RWPE1 (cell line): ENCODE measurements around the gene RPL13A.

Experiments
- CTCF ChIA-PET: fragments of 350-600 bp; sonication (Branson Sonifier 250); formaldehyde crosslinking; extraction: SDS; loops from one replicate; lab custom pipeline; 2021; lab: Yijun Ruan, JAX
- POLR2A ChIA-PET: fragments of 400-600 bp; formaldehyde crosslinking; extraction: SDS; loops from one replicate; lab custom pipeline; 2020; ENCODE audit warnings: antibody characterized with exemption; ENCODE audit not compliant: low non-redundant PET; lab: Yijun Ruan, JAX
- DNase-seq: peaks from one replicate; pipeline ENCODE4 v3.0.0; 2012; ENCODE audit warnings: low spot score
- H3K27ac ChIP-seq: fragments of 450-650 bp; 2 replicates; pipeline ENCODE4 v1.5.1; 2017
- TF ChIP-seq, protein P1 (sequence below): fragments of 450-650 bp; conservative IDR thresholded peaks from 2 replicates; pipeline ENCODE4 v1.5.1; 2017; ENCODE audit warnings: low read depth, mild to moderate bottlenecking

RPL13A gene

DNA sequence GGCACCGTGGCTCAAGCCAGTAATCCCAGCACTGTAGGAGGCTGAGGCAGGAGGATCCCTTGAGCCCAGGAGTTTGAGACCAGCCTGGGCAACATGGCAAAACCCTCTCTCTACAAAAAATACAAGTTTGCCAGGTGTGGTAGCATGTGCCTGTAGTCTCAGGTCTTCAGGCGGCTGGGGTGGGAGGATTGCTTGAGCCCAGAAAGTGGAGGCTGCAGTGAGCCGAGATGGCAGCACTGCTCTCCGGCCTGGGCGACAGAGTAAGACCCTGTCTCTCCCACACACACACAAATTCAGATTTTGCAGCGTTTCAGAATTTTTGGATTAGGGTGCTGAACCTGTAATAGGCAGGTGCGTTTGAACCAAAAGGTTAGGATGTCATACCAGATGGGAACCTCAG lies 11.1 kb downstream of the RPL13A start:
- H3K27ac ChIP-seq: peak overlapping the region; percentile 96
- DNase-seq: no peak
- TF ChIP-seq, protein P1, sequence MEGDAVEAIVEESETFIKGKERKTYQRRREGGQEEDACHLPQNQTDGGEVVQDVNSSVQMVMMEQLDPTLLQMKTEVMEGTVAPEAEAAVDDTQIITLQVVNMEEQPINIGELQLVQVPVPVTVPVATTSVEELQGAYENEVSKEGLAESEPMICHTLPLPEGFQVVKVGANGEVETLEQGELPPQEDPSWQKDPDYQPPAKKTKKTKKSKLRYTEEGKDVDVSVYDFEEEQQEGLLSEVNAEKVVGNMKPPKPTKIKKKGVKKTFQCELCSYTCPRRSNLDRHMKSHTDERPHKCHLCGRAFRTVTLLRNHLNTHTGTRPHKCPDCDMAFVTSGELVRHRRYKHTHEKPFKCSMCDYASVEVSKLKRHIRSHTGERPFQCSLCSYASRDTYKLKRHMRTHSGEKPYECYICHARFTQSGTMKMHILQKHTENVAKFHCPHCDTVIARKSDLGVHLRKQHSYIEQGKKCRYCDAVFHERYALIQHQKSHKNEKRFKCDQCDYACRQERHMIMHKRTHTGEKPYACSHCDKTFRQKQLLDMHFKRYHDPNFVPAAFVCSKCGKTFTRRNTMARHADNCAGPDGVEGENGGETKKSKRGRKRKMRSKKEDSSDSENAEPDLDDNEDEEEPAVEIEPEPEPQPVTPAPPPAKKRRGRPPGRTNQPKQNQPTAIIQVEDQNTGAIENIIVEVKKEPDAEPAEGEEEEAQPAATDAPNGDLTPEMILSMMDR: no peak
- ChIA-PET POLR2A (no interaction called here), CTCF (interaction anchor here (0.6 to 1.5 kb wide), 2 partner anchors 48 to 439 kb away, joined by 3 to 5 read pairs; no protein-coding TSS in a partner anchor)

DNA sequence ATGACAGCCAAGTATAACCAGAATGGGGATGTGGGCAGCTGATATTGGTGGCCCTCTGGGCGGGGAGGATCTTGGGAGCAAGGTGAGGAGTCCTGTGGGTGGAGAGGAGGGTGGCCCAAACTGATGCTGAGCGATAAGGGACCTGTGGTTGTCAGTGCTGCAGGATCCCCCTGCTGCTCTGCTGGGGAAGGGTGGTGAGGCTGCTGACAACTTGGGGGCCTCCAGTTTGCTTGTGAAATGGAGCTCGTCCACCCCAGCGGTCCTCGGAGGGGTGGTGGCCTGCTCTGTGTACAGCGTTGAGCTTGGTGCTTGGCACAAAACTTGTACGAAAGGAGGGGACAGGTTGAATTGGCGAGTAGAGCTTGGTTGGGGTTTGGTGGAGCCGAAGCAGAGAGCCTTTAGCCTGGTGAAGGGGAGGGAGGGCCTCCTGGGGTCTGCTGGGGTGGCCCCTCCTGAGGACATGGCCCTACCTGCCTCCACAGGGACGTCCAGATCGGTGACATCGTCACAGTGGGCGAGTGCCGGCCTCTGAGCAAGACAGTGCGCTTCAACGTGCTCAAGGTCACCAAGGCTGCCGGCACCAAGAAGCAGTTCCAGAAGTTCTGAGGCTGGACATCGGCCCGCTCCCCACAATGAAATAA lies 11.7 kb downstream of the RPL13A start:
- ChIA-PET CTCF (interaction anchor here (0.6 to 1.5 kb wide), 3 partner anchors 48 to 349 kb away, joined by 4 to 5 read pairs (median 4); no protein-coding TSS in a partner anchor), POLR2A (no interaction called here)
- no peak for DNase-seq
- TF ChIP-seq, protein P1: no peak
- H3K27ac ChIP-seq: peak overlapping the region; percentile 96

DNA sequence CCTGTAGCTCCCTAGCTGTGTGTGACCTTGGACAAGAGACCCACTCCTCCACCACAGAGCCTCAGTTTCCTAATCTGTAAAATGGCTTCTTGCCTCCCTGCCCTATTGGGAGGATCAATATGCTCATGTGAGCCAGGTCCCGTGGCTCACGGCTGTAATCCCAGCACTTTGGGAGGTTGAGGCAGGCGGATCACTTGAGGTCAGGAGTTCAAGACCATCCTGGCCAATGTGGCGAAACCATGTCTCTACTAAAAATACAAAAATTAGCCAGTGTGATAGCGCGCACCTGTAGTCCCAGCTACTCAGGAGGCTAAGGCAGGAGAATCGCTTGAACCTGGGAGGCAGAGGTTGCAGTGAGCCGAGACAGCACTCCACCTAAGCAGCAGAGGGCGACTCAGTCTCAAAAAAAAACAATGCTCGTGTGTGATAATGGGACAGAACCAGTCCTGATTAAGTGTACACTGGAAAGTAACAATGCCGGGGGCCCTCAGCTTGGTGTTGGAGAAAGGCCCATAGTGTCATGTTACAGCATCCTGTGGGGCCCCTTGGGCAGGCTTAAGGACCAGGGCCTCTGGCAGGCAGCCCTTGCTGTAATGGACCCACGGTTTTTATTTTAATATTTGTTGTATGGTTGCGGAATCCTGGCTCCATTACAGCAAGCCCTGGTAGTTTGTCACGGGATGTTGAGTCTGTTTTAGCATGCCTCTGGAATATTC lies 15.6 kb downstream of the RPL13A start:
- ChIA-PET CTCF (interaction anchor here (0.6 to 2.0 kb wide), 13 partner anchors 14 to 178 kb away, joined by 3 to 18 read pairs (median 5); no protein-coding TSS in a partner anchor), POLR2A (no interaction called here)
- TF ChIP-seq, protein P1: peak; percentile 74

DNA sequence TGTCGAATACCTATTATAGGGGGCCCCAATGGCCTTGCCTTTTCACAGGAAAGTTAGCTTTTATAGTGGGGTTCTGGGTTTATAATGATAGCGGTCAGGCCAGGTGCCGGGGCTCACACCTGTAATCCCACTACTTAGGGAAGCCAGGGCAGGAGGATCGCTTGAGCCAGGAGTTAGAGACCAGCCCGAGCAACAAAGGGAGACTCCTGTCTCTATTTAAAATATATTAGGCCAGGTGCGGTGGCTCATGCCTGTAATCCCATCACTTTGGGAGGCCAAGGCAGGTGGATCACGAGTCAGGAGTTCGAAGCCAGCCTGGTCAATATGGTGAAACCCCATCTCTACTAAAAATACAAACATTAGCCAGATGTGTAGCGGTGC lies 16.2 kb downstream of the RPL13A start:
- no peak for DNase-seq
- ChIA-PET POLR2A (no interaction called here), CTCF (interaction anchor here (0.6 to 2.0 kb wide), 12 partner anchors 13 to 178 kb away, joined by 3 to 18 read pairs (median 5); no protein-coding TSS in a partner anchor)
- no peak overlapping the region for H3K27ac ChIP-seq
- TF ChIP-seq, protein P1: no peak

More for the DNA sequence above, 15.6 kb downstream of the RPL13A start:
- DNase-seq: peak; percentile 48
- no peak overlapping the region for H3K27ac ChIP-seq

DNA sequence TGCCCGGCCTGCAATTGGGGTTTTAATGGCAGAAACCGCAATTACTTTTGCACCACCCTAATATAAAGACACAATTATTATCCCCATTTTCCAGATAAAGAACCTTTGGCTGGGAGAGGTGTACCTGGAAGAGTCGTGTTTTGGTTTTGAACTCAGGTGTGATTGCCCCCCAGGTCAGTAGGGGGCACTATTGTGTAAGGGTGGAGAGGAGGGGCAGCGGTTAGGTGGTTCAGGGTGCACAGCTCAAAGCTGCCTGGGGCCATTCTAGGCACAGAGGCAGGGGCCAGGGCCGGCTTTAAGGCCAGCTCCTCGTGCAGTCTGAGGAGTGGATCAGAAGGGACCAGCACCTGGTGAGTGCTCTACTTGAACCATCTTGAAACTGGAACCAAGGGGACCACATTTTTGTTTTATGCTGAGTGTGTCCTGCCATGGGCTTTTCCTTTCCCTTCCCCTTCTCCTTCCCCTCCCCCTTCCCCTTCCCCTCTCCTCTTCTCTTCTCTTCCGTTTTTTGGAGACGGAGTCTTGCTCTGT lies 19.2 kb downstream of the RPL13A start:
- no peak overlapping the region for H3K27ac ChIP-seq
- peak; percentile 50 for DNase-seq
- ChIA-PET POLR2A (no interaction called here), CTCF (interaction anchor here (0.6 to 1.8 kb wide), 4 partner anchors 28 to 95 kb away, joined by 3 to 6 read pairs (median 4); no protein-coding TSS in a partner anchor)
- TF ChIP-seq, protein P1: peak; percentile 72

DNA sequence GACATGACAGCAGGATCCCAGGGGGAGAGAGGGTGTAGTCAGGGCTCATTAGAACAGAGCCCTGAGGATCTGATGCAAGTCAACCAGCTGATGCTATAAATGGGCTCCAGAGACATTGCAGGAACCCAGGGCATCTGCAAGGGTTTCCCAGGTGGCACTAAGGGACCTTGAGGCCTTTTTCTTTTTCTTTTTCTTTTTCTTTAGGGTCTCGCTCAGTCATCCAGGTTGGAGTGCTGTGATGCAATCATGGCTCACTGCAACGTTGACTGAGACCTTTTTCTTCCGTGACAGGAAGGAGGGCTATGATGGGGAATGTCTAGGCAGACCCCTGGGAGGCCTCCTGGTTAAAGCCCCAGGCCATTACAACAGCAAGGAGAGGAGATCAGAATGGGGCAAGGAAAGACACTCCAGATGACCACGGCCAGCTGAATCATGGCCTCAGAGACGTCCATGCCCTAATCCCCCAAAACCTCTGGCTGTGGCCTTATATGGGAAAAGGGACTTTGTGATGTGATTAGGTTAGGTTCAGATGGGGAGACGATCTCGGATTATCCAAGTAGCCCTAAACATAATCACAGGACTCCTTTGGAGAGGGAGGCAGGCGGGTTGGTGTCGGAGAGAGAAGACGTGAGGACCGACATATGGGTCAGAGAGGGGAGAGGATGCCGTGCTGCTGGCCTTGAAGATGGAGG lies 20.5 kb downstream of the RPL13A start:
- POLR2A ChIA-PET: no interaction called here
- H3K27ac ChIP-seq: no peak overlapping the region
- no peak for DNase-seq
- CTCF ChIA-PET: interaction anchor here (0.6 to 1.8 kb wide), 3 partner anchors 39 to 170 kb away, joined by 3 to 6 read pairs (median 3); no protein-coding TSS in a partner anchor
- TF ChIP-seq, protein P1: no peak
